Fibroblast of the conjunctiva (primary cell): ENCODE data around the gene CHRNA5.

Source experiments
- DNase-seq: peaks from one replicate; pipeline ENCODE4 v3.0.0-alpha.2; 2010; ENCODE audit warnings: low read depth

CHRNA5 gene

DNA sequence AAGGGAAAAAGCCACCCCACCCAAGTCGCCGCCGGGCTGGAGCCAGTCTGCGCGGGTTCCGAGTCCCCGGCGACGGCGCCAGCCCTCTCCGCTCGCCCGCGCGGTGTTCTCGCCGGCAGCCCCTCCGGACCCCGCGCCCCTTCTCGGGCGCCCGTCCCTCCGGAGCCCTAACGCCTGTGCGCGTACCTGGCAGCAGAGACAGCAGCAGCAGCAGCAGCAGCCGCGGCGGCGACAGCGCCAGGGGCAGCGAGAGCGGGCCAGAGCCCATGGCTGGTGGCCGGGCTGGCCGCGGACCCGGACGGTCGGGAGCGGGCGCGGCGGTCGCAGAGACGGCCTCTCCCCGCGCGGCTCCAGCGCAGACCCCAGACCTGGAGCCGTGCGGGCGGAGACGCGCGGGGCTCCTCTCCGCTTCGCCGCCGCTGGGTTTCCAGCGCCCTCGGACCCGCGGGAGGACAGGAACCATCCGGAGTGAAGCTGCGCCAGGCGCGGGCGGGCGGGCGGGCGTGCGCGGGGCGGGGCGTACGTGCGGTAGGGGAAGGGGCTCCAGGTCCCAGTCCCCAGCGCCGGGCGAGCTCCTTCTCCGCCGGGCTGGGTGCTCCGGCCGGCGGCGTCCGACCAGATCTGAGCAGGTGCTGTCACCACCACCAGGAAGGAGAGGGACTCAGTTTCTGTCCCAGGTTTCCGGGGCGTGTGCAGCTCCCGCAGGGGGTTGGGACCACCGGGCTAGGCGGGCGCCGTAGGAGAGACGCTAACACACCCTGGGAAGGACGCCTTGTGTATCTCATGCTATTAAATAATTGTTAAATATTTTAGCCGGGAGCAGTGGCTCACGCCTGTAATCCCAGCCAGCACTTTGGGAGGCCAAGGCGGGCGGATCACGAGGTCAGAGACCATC lies 55.5 kb downstream of the CHRNA5 start, which contains the start of gene CHRNA3:
CHRNA3 (minus strand) TSS at position 470 of the 895 bp plus-strand sequence; CDS start at position 268, 202 bp downstream.
- DNase-seq = no peak

GRCh38 chr15:78621810-78622402 lies 56.6 kb downstream of the CHRNA5 start:
- DNase-seq = no peak

DNA sequence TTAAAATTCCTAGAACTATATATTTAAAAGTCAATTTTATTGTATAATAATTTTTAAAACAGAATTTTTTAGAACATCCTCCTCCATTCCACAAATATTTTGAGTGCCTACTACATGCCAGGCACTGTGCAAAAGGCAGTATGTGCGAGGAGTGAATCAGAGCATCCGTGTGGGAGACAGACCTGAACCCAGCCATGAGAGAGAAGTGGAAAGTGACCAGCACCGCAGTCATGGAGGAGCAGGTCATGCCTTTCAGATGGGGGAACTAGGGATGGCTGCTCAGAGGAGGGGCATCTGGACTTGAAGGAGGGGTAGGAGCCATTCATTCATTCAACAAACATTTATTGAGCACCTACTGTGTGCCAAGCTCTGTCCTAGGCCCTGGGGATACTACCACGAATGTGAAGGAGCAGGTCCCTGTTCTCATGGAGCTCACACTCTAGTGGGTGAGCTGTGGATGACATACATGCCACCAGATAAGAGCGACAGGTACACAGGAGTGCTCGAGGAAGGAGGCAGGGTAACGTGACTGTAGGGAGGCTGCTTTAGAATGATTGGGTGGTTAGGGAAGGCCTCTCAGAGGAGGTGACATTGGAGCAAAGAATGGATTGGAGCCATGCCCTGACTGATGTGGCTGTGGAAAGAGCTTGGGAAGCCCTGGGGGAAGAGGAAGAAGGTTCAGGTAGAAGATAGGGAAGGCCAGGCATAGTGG lies 58.6 kb downstream of the CHRNA5 start:
- no peak for DNase-seq

DNA sequence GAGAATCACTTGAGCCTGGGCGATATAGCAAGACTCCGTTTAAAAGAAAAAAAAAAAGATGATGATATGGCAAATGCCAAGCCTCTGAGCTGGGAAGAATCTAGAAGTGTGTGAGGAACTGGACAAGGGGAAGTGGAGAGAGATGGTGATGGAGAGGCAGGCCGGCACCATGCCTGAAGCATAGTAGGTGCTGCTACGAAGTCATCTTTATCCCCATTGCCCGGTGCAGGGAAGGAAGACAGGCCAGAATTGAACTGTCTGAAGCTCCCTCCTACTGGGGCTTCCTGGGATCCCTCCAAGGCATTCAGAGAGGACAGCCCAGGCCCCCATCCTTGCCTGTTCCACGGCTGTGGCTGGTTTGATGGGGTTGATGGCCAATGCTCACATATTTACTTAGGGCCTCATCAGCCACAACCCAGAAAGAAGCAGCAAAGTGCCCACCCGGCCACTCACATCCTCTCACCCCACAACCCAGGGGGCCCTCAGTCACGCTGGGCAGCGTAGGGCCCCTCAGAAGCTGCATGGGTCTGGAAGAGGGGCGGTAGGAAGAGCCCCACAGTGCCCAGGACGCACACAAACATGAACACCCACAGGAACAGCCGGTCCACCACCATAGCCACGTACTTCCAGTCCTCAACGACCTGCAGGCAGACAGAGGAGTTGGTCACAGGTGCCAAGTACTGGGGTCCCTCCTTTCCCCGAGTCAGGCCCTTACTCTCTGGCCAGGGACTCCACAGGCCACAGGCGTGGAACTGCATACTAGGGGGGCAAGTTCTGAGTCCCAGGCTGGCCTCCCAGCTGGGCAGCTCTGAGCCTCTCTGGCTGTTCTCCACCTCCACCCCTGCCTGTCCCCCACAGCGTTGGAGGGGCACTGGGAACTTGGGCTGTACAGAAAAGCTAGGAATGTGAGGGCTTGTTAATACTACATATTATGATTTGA lies 59.6 kb downstream of the CHRNA5 start:
- no peak for DNase-seq

DNA sequence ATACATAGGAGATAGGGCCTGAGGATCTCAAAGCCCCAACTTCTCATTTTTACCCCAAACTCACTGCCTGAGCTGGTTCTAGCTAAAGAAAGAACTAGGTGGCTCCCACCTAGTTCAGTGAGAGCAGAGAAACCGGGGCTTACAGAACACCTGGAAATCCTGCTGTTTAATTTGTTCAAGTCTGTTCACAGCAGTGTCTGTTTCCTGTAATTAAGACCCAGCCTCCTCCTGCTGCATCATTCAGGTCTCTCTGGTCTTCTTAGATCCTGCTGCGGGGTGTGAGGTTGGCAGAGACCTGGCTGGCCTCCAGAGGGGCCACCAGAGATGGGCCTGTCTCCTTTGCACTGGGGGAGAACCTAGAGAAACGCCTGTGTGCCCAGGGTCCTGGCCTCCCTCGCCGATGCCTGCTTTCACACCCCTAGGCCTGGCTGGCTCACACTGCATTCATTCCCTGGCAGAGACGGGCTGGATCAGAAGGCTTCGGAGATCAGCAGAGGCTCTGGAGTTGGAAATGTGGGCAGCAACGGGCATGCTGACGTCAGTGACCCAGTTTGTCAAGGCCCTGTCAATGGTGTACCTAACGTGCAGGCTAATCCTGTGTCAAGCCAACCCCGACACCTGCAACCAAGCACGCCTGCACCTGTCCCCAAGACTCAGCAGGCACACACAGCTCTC lies 60.4 kb downstream of the CHRNA5 start:
- DNase-seq = no peak

- DNase-seq = no peak
These were observed 61.2 kb downstream of the CHRNA5 start for GRCh38 chr15:78626381-78626995.

DNA sequence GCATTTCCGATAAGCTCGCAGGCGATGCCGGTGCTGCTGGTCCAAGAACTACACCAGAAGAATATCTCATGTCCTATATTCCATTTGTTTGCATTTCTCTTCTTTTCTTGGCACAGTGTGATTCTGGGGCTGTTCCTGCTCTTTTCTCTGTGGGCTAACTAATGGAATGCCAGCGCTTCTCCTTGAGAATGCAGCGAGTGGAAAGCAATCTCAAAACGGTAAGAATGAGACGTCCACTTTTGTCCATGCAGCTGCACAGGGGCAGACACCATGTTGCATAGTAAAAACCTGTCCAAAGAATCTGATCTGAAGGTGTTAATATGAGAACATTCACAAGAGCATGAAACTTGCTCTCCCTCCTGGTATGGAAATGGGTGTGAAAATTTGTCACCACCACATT lies 62.0 kb downstream of the CHRNA5 start:
- DNase-seq = no peak

DNA sequence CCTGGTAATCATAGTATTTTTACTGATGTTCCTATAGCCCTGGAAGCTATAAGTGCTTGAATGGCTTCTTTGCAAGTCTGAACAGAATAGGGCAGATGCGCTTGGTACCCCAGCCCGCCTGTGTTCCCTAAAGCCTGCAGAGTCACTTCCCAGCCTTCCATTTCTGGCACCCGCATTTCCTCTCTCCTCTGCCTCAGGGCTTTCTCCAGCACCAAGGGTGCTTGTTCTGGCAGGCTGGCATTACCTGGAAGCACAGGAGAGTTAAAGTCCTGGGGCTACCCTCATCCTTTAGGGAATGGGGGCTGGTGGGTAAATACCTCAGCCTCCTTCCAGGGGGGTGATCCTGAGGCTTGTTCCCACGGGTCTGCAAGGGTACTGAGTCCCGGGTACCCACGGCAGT lies 62.9 kb downstream of the CHRNA5 start:
- no peak for DNase-seq

GRCh38 chr15:78629031-78629715 lies 63.9 kb downstream of the CHRNA5 start:
- no peak for DNase-seq

- no peak for DNase-seq
These were observed 64.4 kb downstream of the CHRNA5 start for GRCh38 chr15:78629716-78630065.

GRCh38 chr15:78630886-78631633 lies 65.7 kb downstream of the CHRNA5 start:
- no peak for DNase-seq

DNA sequence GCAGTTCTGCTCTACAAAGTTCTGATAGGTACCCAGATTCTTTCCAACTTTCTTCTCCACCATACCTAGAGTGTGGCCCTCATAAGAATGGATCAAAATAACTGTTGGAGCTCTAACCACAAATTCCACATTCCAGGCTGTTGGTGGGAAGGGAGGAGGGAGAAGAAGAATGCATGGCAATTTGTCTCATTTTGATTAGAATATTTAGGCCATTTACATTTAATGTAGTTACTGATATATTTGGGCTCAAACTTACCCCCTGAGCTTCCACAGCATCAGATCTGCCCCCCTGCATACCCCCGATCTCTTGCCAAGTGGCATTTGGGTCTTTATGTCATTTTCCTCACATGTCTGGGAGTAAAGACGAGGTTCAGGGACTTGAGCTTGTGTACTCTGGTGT lies 68.0 kb downstream of the CHRNA5 start:
- no peak for DNase-seq

- DNase-seq = no peak
These were observed 69.2 kb downstream of the CHRNA5 start for GRCh38 chr15:78634210-78635145.

DNA sequence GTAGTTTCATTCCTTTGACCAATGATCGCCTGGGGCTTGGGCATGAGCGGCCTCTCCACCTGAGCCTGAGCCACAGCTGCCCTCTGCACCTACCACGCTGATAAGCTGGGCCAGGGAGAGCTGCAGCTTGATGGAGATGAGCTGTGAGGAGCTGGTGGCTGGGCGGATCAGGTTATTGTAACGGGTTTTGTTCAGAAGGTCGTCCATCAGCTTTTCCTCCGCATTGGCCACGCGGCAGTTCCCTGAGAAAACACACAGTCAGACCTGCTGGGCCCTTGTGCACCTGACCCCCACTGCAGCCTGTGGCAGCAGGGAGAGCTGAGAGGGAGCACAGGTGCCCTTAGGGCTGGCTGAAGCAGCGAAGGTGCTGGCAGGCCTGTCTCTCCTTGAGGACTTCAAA lies 70.0 kb downstream of the CHRNA5 start:
- no peak for DNase-seq

DNA sequence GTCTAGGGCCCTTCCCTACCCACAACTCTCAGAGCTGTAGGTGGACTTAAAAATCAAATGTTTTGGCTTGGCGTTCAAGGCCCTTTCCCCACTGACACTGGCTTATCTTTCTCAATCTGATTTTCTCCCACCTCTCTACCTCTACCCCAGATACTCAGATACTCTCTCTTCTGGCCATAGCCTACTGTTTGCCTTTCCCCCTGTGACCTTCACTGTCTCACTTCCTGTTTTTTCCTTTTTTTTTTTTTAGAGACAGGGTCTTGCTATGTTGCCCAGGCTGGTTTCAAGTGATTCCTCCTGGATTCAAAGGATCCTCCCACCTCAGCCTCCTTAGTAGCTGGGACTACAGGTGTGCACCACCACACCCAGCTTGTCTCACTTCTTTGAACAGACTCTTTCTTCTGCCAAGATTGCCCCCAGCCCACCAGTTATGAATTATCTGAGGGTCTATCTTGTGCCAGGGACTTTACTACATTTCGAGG lies 71.1 kb downstream of the CHRNA5 start:
- DNase-seq = no peak

DNA sequence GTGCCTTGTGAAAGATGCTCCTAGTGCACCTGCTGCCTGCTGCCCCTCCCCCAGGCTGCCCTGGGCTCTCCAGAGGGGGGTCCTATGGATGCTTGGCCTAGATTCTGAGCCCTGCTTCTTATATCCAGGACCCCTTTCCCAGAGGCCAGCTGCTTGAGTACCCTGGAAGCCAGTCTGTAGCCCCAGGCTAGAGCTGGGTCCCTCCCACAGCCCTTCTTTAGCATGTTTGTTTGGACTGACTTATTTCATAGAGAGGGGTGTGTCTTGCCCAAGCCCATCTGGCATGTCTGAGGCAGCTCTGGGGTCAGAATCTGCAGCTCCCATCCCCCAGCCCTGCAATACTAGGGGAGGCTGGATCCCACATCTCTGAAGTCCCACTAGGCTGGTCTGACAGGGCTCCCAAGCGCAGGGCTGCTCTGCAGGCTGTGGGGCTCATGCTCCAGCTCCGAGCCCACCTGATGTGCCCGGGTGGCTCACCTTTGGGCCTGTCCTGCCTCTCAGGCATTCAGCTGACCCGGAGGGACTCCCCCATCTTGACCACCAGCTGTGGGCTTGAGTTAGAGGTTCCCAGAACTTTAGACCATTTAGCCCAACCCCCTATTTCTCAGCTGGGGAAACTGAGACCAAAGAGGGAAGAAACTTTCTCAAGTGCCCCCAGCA lies 72.6 kb downstream of the CHRNA5 start:
- no peak for DNase-seq

- DNase-seq = no peak
These were observed 73.5 kb downstream of the CHRNA5 start for GRCh38 chr15:78638658-78639314.
